Activated naive CD4-positive, alpha-beta T cell treated with anti-CD3 and anti-CD28 coated beads, Interleukin-2, amount 50 U/mL, for 24 hours (primary cell): ENCODE results near the gene RIPOR3.
"Not testable (repeated sequence)": the region's sequence is repeated elsewhere in the genome, so short reads cannot be mapped to it uniquely, and the experiment has no call there.

ENCODE experiments used
- H3K27ac Mint-ChIP-seq: one replicate; pipeline ENCODE4 v1.8.0; 2021; ENCODE audit warnings: mild to moderate bottlenecking, mixed read lengths
- H3K27me3 Mint-ChIP-seq: one replicate; pipeline ENCODE4 v1.8.0; 2021; ENCODE audit warnings: mixed read lengths
- H3K36me3 Mint-ChIP-seq: one replicate; pipeline ENCODE4 v1.8.0; 2021; ENCODE audit warnings: mixed read lengths
- H3K4me1 Mint-ChIP-seq: one replicate; pipeline ENCODE4 v1.8.0; 2021; ENCODE audit warnings: mixed read lengths
- H3K4me3 Mint-ChIP-seq: one replicate; pipeline ENCODE4 v1.8.0; 2021; ENCODE audit warnings: mild to moderate bottlenecking, mixed read lengths
- H3K9me3 Mint-ChIP-seq: one replicate; pipeline ENCODE4 v1.8.0; 2021; ENCODE audit warnings: mixed read lengths

Gene RIPOR3

GRCh38 chr20:50679753-50680104, 11.6 kb downstream of the RIPOR3 start:
- Mint-ChIP-seq H3K36me3 (no peaks in the 10 kb centered on the region), H3K27me3 (no peaks in the 10 kb centered on the region), H3K9me3 (no peaks in the 10 kb centered on the region), H3K27ac (no peak overlapping the region), H3K4me1 (no peaks in the 10 kb centered on the region), H3K4me3 (no peak overlapping the region)

GRCh38 chr20:50678169-50678898, 13.0 kb downstream of the RIPOR3 start:
- H3K4me3 Mint-ChIP-seq, result no peak overlapping the region
- no peaks in the 10 kb centered on the region for H3K27me3 Mint-ChIP-seq
- no peak overlapping the region for H3K27ac Mint-ChIP-seq
- no peaks in the 10 kb centered on the region for H3K9me3 Mint-ChIP-seq
- no peaks in the 10 kb centered on the region for H3K36me3 Mint-ChIP-seq
- H3K4me1 Mint-ChIP-seq, result no peaks in the 10 kb centered on the region

GRCh38 chr20:50676858-50677257, 14.5 kb downstream of the RIPOR3 start:
- Mint-ChIP-seq H3K27ac (no peak overlapping the region), H3K4me3 (no peak overlapping the region), H3K36me3 (no peaks in the 10 kb centered on the region), H3K9me3 (no peaks in the 10 kb centered on the region), H3K27me3 (no peaks in the 10 kb centered on the region), H3K4me1 (no peaks in the 10 kb centered on the region)

- H3K27ac Mint-ChIP-seq, H3K4me1 Mint-ChIP-seq, H3K36me3 Mint-ChIP-seq, H3K27me3 Mint-ChIP-seq, H3K9me3 Mint-ChIP-seq, H3K4me3 Mint-ChIP-seq: not testable (repeated sequence)
These were observed 15.0 kb downstream of the RIPOR3 start for GRCh38 chr20:50676377-50676731.

GRCh38 chr20:50675671-50676376, 15.5 kb downstream of the RIPOR3 start:
- Mint-ChIP-seq H3K4me1 (no peaks in the 10 kb centered on the region), H3K4me3 (no peak overlapping the region), H3K9me3 (no peaks in the 10 kb centered on the region), H3K36me3 (no peaks in the 10 kb centered on the region), H3K27ac (no peak overlapping the region), H3K27me3 (no peaks in the 10 kb centered on the region)

- Mint-ChIP-seq H3K27ac (no peak overlapping the region), H3K36me3 (no peaks in the 10 kb centered on the region), H3K4me3 (no peak overlapping the region), H3K4me1 (no peaks in the 10 kb centered on the region), H3K9me3 (no peaks in the 10 kb centered on the region), H3K27me3 (no peaks in the 10 kb centered on the region)
These were observed 17.1 kb downstream of the RIPOR3 start for GRCh38 chr20:50674138-50674825.

GRCh38 chr20:50673466-50674137, 17.7 kb downstream of the RIPOR3 start:
- H3K27ac Mint-ChIP-seq, result no peak overlapping the region
- H3K9me3 Mint-ChIP-seq, result no peaks in the 10 kb centered on the region
- no peak overlapping the region for H3K4me3 Mint-ChIP-seq
- no peaks in the 10 kb centered on the region for H3K36me3 Mint-ChIP-seq
- H3K4me1 Mint-ChIP-seq, result no peaks in the 10 kb centered on the region
- no peaks in the 10 kb centered on the region for H3K27me3 Mint-ChIP-seq

GRCh38 chr20:50673146-50673465, 18.2 kb downstream of the RIPOR3 start:
- H3K9me3 Mint-ChIP-seq, result no peaks in the 10 kb centered on the region

GRCh38 chr20:50672400-50673145, 18.8 kb downstream of the RIPOR3 start:
- no peaks in the 10 kb centered on the region for H3K27me3 Mint-ChIP-seq
- no peaks in the 10 kb centered on the region for H3K36me3 Mint-ChIP-seq
- H3K27ac Mint-ChIP-seq, result no peak overlapping the region
- no peaks in the 10 kb centered on the region for H3K9me3 Mint-ChIP-seq
- no peak overlapping the region for H3K4me3 Mint-ChIP-seq
- H3K4me1 Mint-ChIP-seq, result no peaks in the 10 kb centered on the region

More at GRCh38 chr20:50673146-50673465, 18.2 kb downstream of the RIPOR3 start:
- Mint-ChIP-seq H3K4me1 (no peaks in the 10 kb centered on the region), H3K36me3 (no peaks in the 10 kb centered on the region), H3K27ac (no peak overlapping the region), H3K4me3 (no peak overlapping the region), H3K27me3 (no peaks in the 10 kb centered on the region)

GRCh38 chr20:50671626-50672025, 19.7 kb downstream of the RIPOR3 start:
- Mint-ChIP-seq H3K27ac (no peak overlapping the region), H3K27me3 (peaks cover 1% of the 10 kb centered on the region), H3K4me1 (no peaks in the 10 kb centered on the region), H3K9me3 (no peaks in the 10 kb centered on the region), H3K4me3 (no peak overlapping the region), H3K36me3 (no peaks in the 10 kb centered on the region)

- H3K9me3 Mint-ChIP-seq, H3K27me3 Mint-ChIP-seq, H3K27ac Mint-ChIP-seq, H3K4me3 Mint-ChIP-seq, H3K36me3 Mint-ChIP-seq, H3K4me1 Mint-ChIP-seq: not testable (repeated sequence)
These were observed 20.3 kb downstream of the RIPOR3 start for GRCh38 chr20:50671010-50671409.

- Mint-ChIP-seq H3K4me1 (no peaks in the 10 kb centered on the region), H3K4me3 (no peak overlapping the region), H3K36me3 (no peaks in the 10 kb centered on the region), H3K9me3 (no peaks in the 10 kb centered on the region), H3K27ac (no peak overlapping the region), H3K27me3 (peaks cover 1% of the 10 kb centered on the region)
These were observed 21.0 kb downstream of the RIPOR3 start for GRCh38 chr20:50670126-50670862.

GRCh38 chr20:50668798-50669197, 22.5 kb downstream of the RIPOR3 start:
- H3K27ac Mint-ChIP-seq, result no peak overlapping the region
- no peak overlapping the region for H3K4me3 Mint-ChIP-seq
- no peaks in the 10 kb centered on the region for H3K4me1 Mint-ChIP-seq
- no peaks in the 10 kb centered on the region for H3K9me3 Mint-ChIP-seq
- H3K36me3 Mint-ChIP-seq, result no peaks in the 10 kb centered on the region
- peaks cover 1% of the 10 kb centered on the region for H3K27me3 Mint-ChIP-seq

GRCh38 chr20:50668326-50668725, 23.0 kb downstream of the RIPOR3 start:
- Mint-ChIP-seq H3K4me3 (no peak overlapping the region), H3K36me3 (no peaks in the 10 kb centered on the region), H3K4me1 (no peaks in the 10 kb centered on the region), H3K27ac (no peak overlapping the region), H3K9me3 (no peaks in the 10 kb centered on the region), H3K27me3 (peaks cover 1% of the 10 kb centered on the region)

GRCh38 chr20:50666709-50667298, 24.5 kb downstream of the RIPOR3 start:
- Mint-ChIP-seq H3K36me3 (no peaks in the 10 kb centered on the region), H3K4me1 (no peaks in the 10 kb centered on the region), H3K27ac (no peak overlapping the region), H3K9me3 (no peaks in the 10 kb centered on the region), H3K4me3 (no peak overlapping the region), H3K27me3 (peaks cover 1% of the 10 kb centered on the region)
